ENCODE data around the gene TMEM156.

TMEM156 gene

GRCh38 chr4:38982361-38983095 is 49.7 kb downstream of the TMEM156 start:
- Histone ChIP-seq H3K9me3 (ENCODE audit: insufficient read depth, low read length) (no peaks in the 10 kb centered on the region), H3K79me2 (ENCODE audit: insufficient read depth, low read length) (no peaks in the 10 kb centered on the region), H3F3A (ENCODE audit: insufficient read depth) (no peaks in the 10 kb centered on the region; the same call in 1 of the 2 replicates), H3K27me3 (ENCODE audit: low read length) (no peaks in the 10 kb centered on the region), H3K27ac (ENCODE audit: low read depth, low read length) (no peak overlapping the region), H3K9me2 (replicated peaks; ENCODE audit: insufficient read depth, low read length) (no peaks in the 10 kb centered on the region), H3K4me2 (ENCODE audit: low read depth, low read length, poor library complexity, severe bottlenecking) (no peak overlapping the region), H3K9ac (ENCODE audit: low read length) (no peak overlapping the region), H2AFZ (ENCODE audit: low read depth, low read length, severe bottlenecking) (no peak overlapping the region), H4K20me1 (ENCODE audit: low read depth, low read length) (no peaks in the 10 kb centered on the region), H3K4me3 (ENCODE audit: insufficient read depth, low read length, poor library complexity, severe bottlenecking) (no peak overlapping the region), H3K36me3 (ENCODE audit: low read length) (peaks cover 47% of the 10 kb centered on the region)
- TF ChIP-seq CTCF (IDR thresholded peaks at IDR 0.05; ENCODE audit: insufficient read depth, low read length, poor library complexity, severe bottlenecking): no peak
- TF ChIP-seq EZH2phosphoT487 (conservative IDR thresholded peaks at IDR 0.05; ENCODE audit: low read length): no peak

- no peak overlapping the region for H3K4me3 ChIP-seq (ENCODE audit: insufficient read depth, low read length, poor library complexity, severe bottlenecking)
- no peaks in the 10 kb centered on the region for H4K20me1 ChIP-seq (ENCODE audit: low read depth, low read length)
- no peaks in the 10 kb centered on the region for H3K9me2 ChIP-seq (replicated peaks; ENCODE audit: insufficient read depth, low read length)
- no peak for TF ChIP-seq EZH2phosphoT487 (conservative IDR thresholded peaks at IDR 0.05; ENCODE audit: low read length)
- TF ChIP-seq CTCF (IDR thresholded peaks at IDR 0.05; ENCODE audit: insufficient read depth, low read length, poor library complexity, severe bottlenecking): no peak
- no peak overlapping the region for H3K27ac ChIP-seq (ENCODE audit: low read depth, low read length)
- H2AFZ ChIP-seq (ENCODE audit: low read depth, low read length, severe bottlenecking): no peak overlapping the region
- H3K9ac ChIP-seq (ENCODE audit: low read length): no peak overlapping the region
- H3K36me3 ChIP-seq (ENCODE audit: low read length): peaks cover 43% of the 10 kb centered on the region
- H3K79me2 ChIP-seq (ENCODE audit: insufficient read depth, low read length): no peaks in the 10 kb centered on the region
- no peaks in the 10 kb centered on the region for H3K27me3 ChIP-seq (ENCODE audit: low read length)
- no peaks in the 10 kb centered on the region for H3F3A ChIP-seq (ENCODE audit: insufficient read depth)
- no peak overlapping the region for H3K4me2 ChIP-seq (ENCODE audit: low read depth, low read length, poor library complexity, severe bottlenecking)
- no peaks in the 10 kb centered on the region for H3K9me3 ChIP-seq (ENCODE audit: insufficient read depth, low read length)
Observed at GRCh38 chr4:38980903-38981676, 51.1 kb downstream of the TMEM156 start.

GRCh38 chr4:38979511-38980230 is 52.5 kb downstream of the TMEM156 start:
- Histone ChIP-seq H3K79me2 (ENCODE audit: insufficient read depth, low read length) (no peaks in the 10 kb centered on the region), H3K36me3 (ENCODE audit: low read length) (peaks cover 29% of the 10 kb centered on the region), H3K9ac (ENCODE audit: low read length) (no peak overlapping the region), H3K4me3 (ENCODE audit: insufficient read depth, low read length, poor library complexity, severe bottlenecking) (no peak overlapping the region), H3K4me2 (ENCODE audit: low read depth, low read length, poor library complexity, severe bottlenecking) (no peak overlapping the region), H4K20me1 (ENCODE audit: low read depth, low read length) (no peaks in the 10 kb centered on the region), H3K9me3 (ENCODE audit: insufficient read depth, low read length) (no peaks in the 10 kb centered on the region), H3K27me3 (ENCODE audit: low read length) (no peaks in the 10 kb centered on the region), H3K9me2 (replicated peaks; ENCODE audit: insufficient read depth, low read length) (no peaks in the 10 kb centered on the region), H3F3A (ENCODE audit: insufficient read depth) (no peaks in the 10 kb centered on the region), H3K27ac (ENCODE audit: low read depth, low read length) (no peak overlapping the region), H2AFZ (ENCODE audit: low read depth, low read length, severe bottlenecking) (no peak overlapping the region)
- no peak for TF ChIP-seq CTCF (IDR thresholded peaks at IDR 0.05; ENCODE audit: insufficient read depth, low read length, poor library complexity, severe bottlenecking)
- TF ChIP-seq EZH2phosphoT487 (conservative IDR thresholded peaks at IDR 0.05; ENCODE audit: low read length): no peak

Measured in SU-DHL-6 (cell line).